Pancreas (tissue), 10 donors: ENCODE results near the gene WDCP. TPM values are rescaled to one million over a fixed set of nuclear protein-coding genes. Genes with fewer than 3 reads are reported as not detected.

ENCODE experiments used
- ATAC-seq, 4 donors: fragments of 200-7000 bp; cut with Tn5 transposase; one replicate each; pipeline versions ENCODE4 v1.8.0 to v1.9.1; 2020; ENCODE audit warnings: mild to moderate bottlenecking in 4 of 4, moderate library complexity in 4 of 4
- DNase-seq, 6 donors: peaks; one replicate each; pipeline ENCODE4 v3.0.0-alpha.2; 2020
- FAIRE-seq: peaks from 2 replicates; lab custom pipeline; 2012; peaks lifted over from hg19 to GRCh38; lab: Jason Lieb, UNC
- H3K27ac ChIP-seq, 4 donors: fragments of 200-600 bp; sonication (generic); 1 replicate in 3 of 4; 2 replicates in 1 of 4; pipeline versions ENCODE4 v1.5.0 to v1.8.0; 2020
- H3K27me3 ChIP-seq, 4 donors: fragments of 200-600 bp; one replicate each; pipeline ENCODE4 v1.8.0; 2021
- H3K36me3 ChIP-seq, 3 donors: fragments of 200-600 bp; sonication (generic) in 1 of 3; one replicate each; pipeline versions ENCODE4 v1.5.0 to v1.8.0; 2020 to 2021
- H3K4me1 ChIP-seq, 3 donors: fragments of 200-600 bp; one replicate each; pipeline ENCODE4 v1.8.0; 2021
- H3K4me3 ChIP-seq, 4 donors: fragments of 200-600 bp; sonication (generic) in 2 of 4; one replicate each; pipeline versions ENCODE4 v1.5.0 to v1.8.0; 2020 to 2021
- H3K9me3 ChIP-seq, 4 donors: fragments of 200-600 bp; one replicate each; pipeline ENCODE4 v1.8.0; 2021
- CTCF ChIP-seq, 4 donors: fragments of 200-600 bp; sonication (generic) in 3 of 4; IDR thresholded peaks; one replicate each; pipeline versions ENCODE4 v1.5.0 to v1.8.0; 2021; ENCODE audit warnings: antibody characterized with exemption in 4 of 4
- WGBS, 2 donors: extraction: QIAGEN DNeasy Blood & Tissue Kit; methylation state at CpG; one replicate each; pipeline ENCODE4 v1.1.7; 2013; 5-methylcytosine and 5-hydroxymethylcytosine counted together
- intact Hi-C, 3 donors: fragments of 100-400 bp; cut with DNase I; formaldehyde crosslinking; loops; one replicate each; pipeline versions ENCODE4 v1.11.1 to v1.14.2; 2022
- polyA plus RNA-seq, 2 donors: library from polyadenylated mRNA; stranded (reverse); fragments of 200-250 nt; gene quantifications; one replicate each; pipeline ENCODE4 v1.2.3, GENCODE V29; 2013
- total RNA-seq, 6 donors: library from RNA; stranded (reverse); fragmentation: NEBNext Ultra II Directional in 4 of 6; extraction: Animal tissue kit (Norgen Biotek cat#: 25700) in 4 of 6; gene quantifications; one replicate each; pipeline versions ENCODE4 v1.2.1 to v1.2.4, GENCODE V29; 2021 to 2023
- donor health status: healthy with polysubstance abuse.
- donor health status: DM: no; HTN: no; CAD: no; lungs with moderate emphysema.
- donor health status: DM: no; HTN: no; CAD: no.
- donor health status: control.
- donor health status: control.
- donor health status: Bipolar disorder and iron deficiency.
- donor health status: DM: yes; HTN: yes; CAD: no.
- donor health status: DM: no; HTN: no; CAD: no.
- donor health status: DM: no; HTN: no; CAD: no.
- donor health status: DM: yes; HTN: yes; CAD: no.

WDCP gene
- total and polyA plus RNA-seq, 8 donors, result 0.84 to 8.5 (median 2.8) TPM

GRCh38 chr2:24007693-24008092 is 39.5 kb downstream of the WDCP start:
- DNase-seq, result no peak
- Histone ChIP-seq H3K4me1 (peaks cover 0 to 7% (median 0%) of the 10 kb centered on the region in 3 donors), H3K9me3 (no peaks in the 10 kb centered on the region), H3K36me3 (no peaks in the 10 kb centered on the region), H3K27me3 (peaks cover 0 to 13% (median 0%) of the 10 kb centered on the region in 4 donors), H3K27ac (no peak overlapping the region), H3K4me3 (no peak overlapping the region)
- no peak for ATAC-seq
- no peak for FAIRE-seq
- intact Hi-C loops, result no loop called here
- TF ChIP-seq CTCF (IDR thresholded peaks at IDR 0.05), result no peak

- no peak for ATAC-seq
- DNase-seq, result no peak
- WGBS, 2 donors, result 57 to 59% methylated on average over 1 of the region's 1 CpG
- H3K27me3 ChIP-seq, result no peaks in the 10 kb centered on the region
- no peak for FAIRE-seq
- peaks cover 0 to 4% (median 0%) of the 10 kb centered on the region in 3 donors for H3K36me3 ChIP-seq
- no peak for TF ChIP-seq CTCF (IDR thresholded peaks at IDR 0.05)
- no peak overlapping the region for H3K27ac ChIP-seq
- H3K4me1 ChIP-seq, result no peaks in the 10 kb centered on the region
- intact Hi-C loops, result no loop called here
- no peak overlapping the region for H3K4me3 ChIP-seq
- no peaks in the 10 kb centered on the region for H3K9me3 ChIP-seq
Measured at GRCh38 chr2:23994567-23994966, 52.6 kb downstream of the WDCP start.

- 98% methylated on average over 8 of the region's 8 CpGs for WGBS, 2 donors
- Histone ChIP-seq H3K36me3 (peaks cover 0 to 4% (median 0%) of the 10 kb centered on the region in 3 donors), H3K4me1 (no peaks in the 10 kb centered on the region), H3K4me3 (no peak overlapping the region), H3K27ac (no peak overlapping the region), H3K9me3 (no peaks in the 10 kb centered on the region), H3K27me3 (no peaks in the 10 kb centered on the region)
- DNase-seq (no peak), ATAC-seq (no peak), FAIRE-seq (no peak)
- no peak for TF ChIP-seq CTCF (IDR thresholded peaks at IDR 0.05)
- intact Hi-C loops, result no loop called here
Measured at GRCh38 chr2:23993736-23994269, 53.4 kb downstream of the WDCP start.

- ATAC-seq, result no peak
- no peak for DNase-seq
- no peak overlapping the region for H3K27ac ChIP-seq
- intact Hi-C loops, result no loop called here
- TF ChIP-seq CTCF (IDR thresholded peaks at IDR 0.05), result no peak
- H3K9me3 ChIP-seq, result no peaks in the 10 kb centered on the region
- no peak for FAIRE-seq
- WGBS, 2 donors, result 18% methylated on average over 1 of the region's 1 CpG
- H3K36me3 ChIP-seq, result peaks cover 0 to 4% (median 0%) of the 10 kb centered on the region in 3 donors
- no peak overlapping the region for H3K4me3 ChIP-seq
- no peaks in the 10 kb centered on the region for H3K27me3 ChIP-seq
- no peaks in the 10 kb centered on the region for H3K4me1 ChIP-seq
Measured at GRCh38 chr2:23992931-23993330, 54.3 kb downstream of the WDCP start.

GRCh38 chr2:23988371-23988770 is 58.8 kb downstream of the WDCP start:
- FAIRE-seq (no peak), ATAC-seq (peak in 1 of 4 donors; percentile 38), DNase-seq (no peak)
- H3K36me3 ChIP-seq, result peaks cover 0 to 16% (median 0%) of the 10 kb centered on the region in 3 donors
- H3K4me3 ChIP-seq, result no peak overlapping the region
- H3K9me3 ChIP-seq, result no peaks in the 10 kb centered on the region
- TF ChIP-seq CTCF (IDR thresholded peaks at IDR 0.05), result no peak
- H3K27me3 ChIP-seq, result no peaks in the 10 kb centered on the region
- intact Hi-C loops, result no loop called here
- H3K27ac ChIP-seq, result no peak overlapping the region
- no peaks in the 10 kb centered on the region for H3K4me1 ChIP-seq
- 45 to 50% methylated on average over 2 of the region's 2 CpGs for WGBS, 2 donors

Other genes with a start within 250 kb of the WDCP start
- gene ATAD2B, start 120.3 kb downstream of the WDCP start, total RNA-seq, result 10 to 100 TPM in 2 of 6 donors, 1 to 10 TPM in 4; 7.4 to 15.6 (median 9.9) TPM
- 1 to 10 TPM; 4.1 to 4.4 TPM for gene ATAD2B, start 120.3 kb downstream of the WDCP start, polyA plus RNA-seq
- 1 to 10 TPM; 3.4 to 9.0 (median 5.2) TPM for gene UBXN2A, start 106.9 kb downstream of the WDCP start, total RNA-seq
- 1 to 10 TPM; 2.4 to 4.9 TPM for gene UBXN2A, start 106.9 kb downstream of the WDCP start, polyA plus RNA-seq
- under 1 TPM in 2 of 6 donors, not detected in 4; 0.12 to 0.47 TPM for gene MFSD2B, start 37.3 kb downstream of the WDCP start, total RNA-seq
- under 1 TPM in 1 of 2 donors, not detected in 1; 0.07 TPM for gene MFSD2B, start 37.3 kb downstream of the WDCP start, polyA plus RNA-seq
- gene FKBP1B, start 2.4 kb upstream of the WDCP start, total RNA-seq, result 1 to 10 TPM; 2.6 to 8.1 (median 4.4) TPM
- gene FKBP1B, start 2.4 kb upstream of the WDCP start, polyA plus RNA-seq, result 10 to 100 TPM in 1 of 2 donors, 1 to 10 TPM in 1; 9.9 to 25.6 TPM
- gene SF3B6, start 28.9 kb upstream of the WDCP start, total RNA-seq, result 10 to 100 TPM; 16.7 to 35.7 (median 29.2) TPM
- gene SF3B6, start 28.9 kb upstream of the WDCP start, polyA plus RNA-seq, result 10 to 100 TPM; 35.6 to 65.4 TPM
- 10 to 100 TPM; 17.0 to 30.2 (median 21.6) TPM for gene TP53I3, start 37.4 kb upstream of the WDCP start, total RNA-seq
- gene TP53I3, start 37.4 kb upstream of the WDCP start, polyA plus RNA-seq, result 10 to 100 TPM; 39.8 to 43.0 TPM
- gene PFN4, start 75.9 kb upstream of the WDCP start, total RNA-seq, result under 1 TPM; 0.16 to 0.52 (median 0.38) TPM
- gene PFN4, start 75.9 kb upstream of the WDCP start, polyA plus RNA-seq, result under 1 TPM; 0.53 to 0.63 TPM
- gene FAM228B, start 76.1 kb upstream of the WDCP start, total RNA-seq, result 10 to 100 TPM in 1 of 6 donors, 1 to 10 TPM in 5; 5.8 to 13.8 (median 8.2) TPM
- gene FAM228B, start 76.1 kb upstream of the WDCP start, polyA plus RNA-seq, result 10 to 100 TPM; 16.2 to 31.4 TPM
- gene FAM228A, start 127.7 kb upstream of the WDCP start, total RNA-seq, result under 1 TPM in 5 of 6 donors, not detected in 1; 0.19 to 0.47 (median 0.32) TPM
- gene FAM228A, start 127.7 kb upstream of the WDCP start, polyA plus RNA-seq, result under 1 TPM; 0.34 to 0.56 TPM